Keratinocyte (primary cell): Measurements from ENCODE around the gene FBRSL1.

ENCODE experiments used
- EZH2 ChIP-seq: IDR thresholded peaks from one replicate; pipeline ENCODE4 v1.6.1; 2012; ENCODE audit warnings: inconsistent platforms, mild to moderate bottlenecking, low read length, moderate library complexity
- TF ChIP-seq, protein P1 (sequence below), 3 experiments: IDR thresholded peaks in 1 of 3; conservative IDR thresholded peaks in 1 of 3; optimal IDR thresholded peaks in 1 of 3; 2 replicates in 2 of 3; 3 replicates in 1 of 3; pipeline versions ENCODE3 to v1.5.1; 2011; ENCODE audit warnings: low read length in 3 of 3, mild to moderate bottlenecking in 3 of 3, moderate library complexity in 2 of 3, control low read depth in 1 of 3, inconsistent platforms in 1 of 3; ENCODE audit not compliant: insufficient read depth in 2 of 3; ENCODE audit errors: extremely low read depth in 1 of 3

DNA sequence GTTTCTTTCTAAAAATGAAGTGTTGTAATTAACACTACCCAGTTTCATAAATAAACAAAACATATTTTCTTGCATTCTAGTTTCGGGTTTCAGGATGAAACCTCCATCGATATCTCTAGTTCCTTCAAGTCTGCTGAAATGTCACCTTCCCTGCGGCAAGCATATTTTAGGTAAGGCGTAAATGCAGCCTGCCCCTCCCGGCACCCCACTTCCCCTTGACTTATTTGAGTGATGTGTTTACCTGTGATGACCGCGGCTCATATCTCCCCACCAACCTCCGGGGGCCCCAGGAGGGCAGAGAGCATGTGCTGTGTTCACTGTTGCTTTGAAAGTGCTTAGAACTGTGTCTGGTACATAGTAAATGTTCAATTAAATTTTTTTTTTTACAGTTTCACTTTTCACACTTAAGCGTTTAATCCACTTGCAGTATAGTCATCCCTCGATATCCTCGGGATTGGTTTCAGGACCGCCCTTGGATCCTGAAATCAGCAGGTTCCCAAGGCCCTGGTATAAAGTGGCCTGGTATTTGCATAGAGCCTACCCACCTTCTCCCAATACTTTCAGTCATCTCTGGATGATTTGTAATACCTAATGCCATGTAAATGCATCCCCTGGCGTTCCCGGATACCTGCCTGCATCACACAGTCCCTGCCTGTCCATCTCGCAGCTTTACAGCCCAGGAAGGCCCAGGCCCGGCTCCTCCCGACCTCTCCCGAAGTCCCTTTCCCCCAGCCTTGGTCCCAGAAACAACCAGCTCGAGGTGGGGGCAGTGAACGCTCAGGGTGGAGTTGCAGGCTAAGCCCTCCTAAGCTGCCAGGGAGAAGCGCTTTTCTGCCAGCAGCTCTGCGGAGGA is 40.2 kb upstream of the FBRSL1 start:
- TF ChIP-seq, protein P1, sequence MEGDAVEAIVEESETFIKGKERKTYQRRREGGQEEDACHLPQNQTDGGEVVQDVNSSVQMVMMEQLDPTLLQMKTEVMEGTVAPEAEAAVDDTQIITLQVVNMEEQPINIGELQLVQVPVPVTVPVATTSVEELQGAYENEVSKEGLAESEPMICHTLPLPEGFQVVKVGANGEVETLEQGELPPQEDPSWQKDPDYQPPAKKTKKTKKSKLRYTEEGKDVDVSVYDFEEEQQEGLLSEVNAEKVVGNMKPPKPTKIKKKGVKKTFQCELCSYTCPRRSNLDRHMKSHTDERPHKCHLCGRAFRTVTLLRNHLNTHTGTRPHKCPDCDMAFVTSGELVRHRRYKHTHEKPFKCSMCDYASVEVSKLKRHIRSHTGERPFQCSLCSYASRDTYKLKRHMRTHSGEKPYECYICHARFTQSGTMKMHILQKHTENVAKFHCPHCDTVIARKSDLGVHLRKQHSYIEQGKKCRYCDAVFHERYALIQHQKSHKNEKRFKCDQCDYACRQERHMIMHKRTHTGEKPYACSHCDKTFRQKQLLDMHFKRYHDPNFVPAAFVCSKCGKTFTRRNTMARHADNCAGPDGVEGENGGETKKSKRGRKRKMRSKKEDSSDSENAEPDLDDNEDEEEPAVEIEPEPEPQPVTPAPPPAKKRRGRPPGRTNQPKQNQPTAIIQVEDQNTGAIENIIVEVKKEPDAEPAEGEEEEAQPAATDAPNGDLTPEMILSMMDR (optimal IDR thresholded peaks at IDR 0.05 in 1 of 3, IDR thresholded peaks at IDR 0.05 in 1 of 3, conservative IDR thresholded peaks at IDR 0.05 in 1 of 3; ENCODE audit: extremely low read depth in 1 of 3, insufficient read depth in 2 of 3, low read length in 3 of 3): no peak
- TF ChIP-seq EZH2: peak; percentile 31
